Lower leg skin (tissue), 4 donors: ENCODE measurements around the gene RASA4B. TPM values are rescaled to one million over a fixed set of nuclear protein-coding genes. Genes with fewer than 3 reads are reported as not detected.

Experiments
- DNase-seq, 2 donors: peaks; one replicate each; pipeline ENCODE4 v3.0.0-alpha.2; 2019; ENCODE audit warnings: low spot score in 2 of 2
- H3K4me3 ChIP-seq: fragments of 200-600 bp; sonication (generic); 2 replicates; pipeline ENCODE4 v1.5.1; 2017; ENCODE audit warnings: mild to moderate bottlenecking, low read depth; ENCODE audit not compliant: poor library complexity, severe bottlenecking
- CTCF ChIP-seq, 3 donors: fragments of 450-650 bp; IDR thresholded peaks; one replicate each; pipeline ENCODE4 v1.5.1; 2016; ENCODE audit warnings: antibody characterized with exemption in 3 of 3, mild to moderate bottlenecking in 3 of 3, moderate library complexity in 2 of 3
- POLR2A ChIP-seq, 2 donors: fragments of 450-650 bp; IDR thresholded peaks; one replicate each; pipeline ENCODE4 v1.6.1; 2016 to 2017; ENCODE audit warnings: antibody characterized with exemption in 2 of 2, mild to moderate bottlenecking in 1 of 2, moderate library complexity in 1 of 2
- WGBS, 2 donors: methylation state at CpG; one replicate each; pipeline ENCODE4 v1.1.5; 2018; 5-methylcytosine and 5-hydroxymethylcytosine counted together
- intact Hi-C: fragments of 100-400 bp; cut with DNase I; formaldehyde crosslinking; loops from one replicate; pipeline ENCODE4 v1.15.0; 2023; ENCODE audit warnings: low total_unique reads
- microRNA-seq, 2 donors: library from miRNA; unstranded; fragments of <30 nt; microRNA quantifications; one replicate each; pipeline ENCODE4, GENCODE V29; 2016; ENCODE audit warnings: borderline replicate concordance in 2 of 2, borderline number of aligned reads in 1 of 2
- total RNA-seq, 4 donors: library from RNA; depleted of rRNA; stranded (reverse); fragments of >200 nt; gene quantifications; one replicate each; pipeline ENCODE4 v1.1.0, GENCODE V29; 2016

Gene RASA4B
- total RNA-seq, 4 donors from 2014 or later = 21.6 to 28.3 (median 25.3) TPM

GRCh38 chr7:102436118-102436517 lies 81.5 kb downstream of the RASA4B start:
- no peak overlapping the region for H3K4me3 ChIP-seq
- intact Hi-C loops = no loop called here
- DNase-seq = no peak
- 92 to 96% methylated on average over 10 of the region's 10 CpGs for WGBS, 2 donors
- no peak for TF ChIP-seq CTCF (IDR thresholded peaks at IDR 0.05)
- TF ChIP-seq POLR2A (IDR thresholded peaks at IDR 0.05) = no peak

GRCh38 chr7:102434039-102434486 lies 83.5 kb downstream of the RASA4B start:
- WGBS, 2 donors = 37 to 40% methylated on average over 9 of the region's 9 CpGs
- H3K4me3 ChIP-seq = peak overlapping the region; percentile 48
- intact Hi-C loops = no loop called here
- no peak for DNase-seq
- no peak for TF ChIP-seq CTCF (IDR thresholded peaks at IDR 0.05)
- TF ChIP-seq POLR2A (IDR thresholded peaks at IDR 0.05) = no peak

GRCh38 chr7:102433219-102434038 lies 84.1 kb downstream of the RASA4B start, which contains the start of gene ORAI2:
Gene ORAI2, plus strand, starts transcription at chr7:102433575. Its CDS starts 5,382 bp downstream, at chr7:102438957.
- DNase-seq = peak; percentile 47 to 95
- TF ChIP-seq POLR2A (IDR thresholded peaks at IDR 0.05) (no peak), CTCF (IDR thresholded peaks at IDR 0.05) (no peak)
- peak within 1 kb of the TSS; percentile 48 for H3K4me3 ChIP-seq
- intact Hi-C loops = no loop called here
- 1 to 2% methylated on average over 21 to 48 of the region's 90 CpGs for WGBS, 2 donors

Small RNA genes within 50 kb of the gene (microRNA-seq; reads per million reads assigned to microRNA genes)
- 0 to 0.68 reads per million in 2 donors for gene MIR4467
- gene MIR5090 = 2.0 to 2.3 reads per million in 2 donors

Other genes with a start within 250 kb of the RASA4B start
- 10 to 100 TPM; 13.9 to 28.6 (median 20.6) TPM for gene SH2B2, start 230.9 kb downstream of the RASA4B start, total RNA-seq
- gene SPDYE6, start 161.3 kb downstream of the RASA4B start, total RNA-seq = not detected
- 10 to 100 TPM; 32.8 to 39.9 (median 35.7) TPM for gene PRKRIP1, start 121.4 kb downstream of the RASA4B start, total RNA-seq
- 1 to 10 TPM; 2.7 to 6.8 (median 6.4) TPM for gene ORAI2, start 84.2 kb downstream of the RASA4B start, total RNA-seq
- 10 to 100 TPM; 14.7 to 38.9 (median 24.6) TPM for gene ALKBH4, start 52.9 kb downstream of the RASA4B start, total RNA-seq
- 10 to 100 TPM in 3 of 4 donors, 1 to 10 TPM in 1; 9.8 to 16.1 (median 10.3) TPM for gene LRWD1, start 52.8 kb downstream of the RASA4B start, total RNA-seq
- 10 to 100 TPM in 3 of 4 donors, 1 to 10 TPM in 1; 9.3 to 19.2 (median 15.9) TPM for gene POLR2J, start 38.9 kb downstream of the RASA4B start, total RNA-seq
- gene UPK3BL2, start 25.9 kb upstream of the RASA4B start, total RNA-seq = 10 to 100 TPM in 1 of 4 donors, 1 to 10 TPM in 3; 2.0 to 22.0 (median 5.2) TPM
- gene SPDYE2, start 33.4 kb upstream of the RASA4B start, total RNA-seq = under 1 TPM in 1 of 4 donors, not detected in 3; 0.39 TPM
- 10 to 100 TPM in 3 of 4 donors, 1 to 10 TPM in 1; 5.8 to 21.0 (median 15.9) TPM for gene POLR2J3, start 54.8 kb upstream of the RASA4B start, total RNA-seq
- gene RASA4, start 99.0 kb upstream of the RASA4B start, total RNA-seq = 10 to 100 TPM; 12.9 to 32.0 (median 26.2) TPM
- gene UPK3BL1, start 125.0 kb upstream of the RASA4B start, total RNA-seq = 10 to 100 TPM; 25.5 to 41.8 (median 40.9) TPM
- gene SPDYE2B, start 132.5 kb upstream of the RASA4B start, total RNA-seq = not detected
- gene POLR2J2, start 153.9 kb upstream of the RASA4B start, total RNA-seq = 1 to 10 TPM; 1.4 to 3.1 (median 1.5) TPM
- 10 to 100 TPM; 11.5 to 20.7 (median 14.6) TPM for gene FAM185A, start 231.2 kb upstream of the RASA4B start, total RNA-seq